HUES64 (cell line): ENCODE data around the gene FEM1A.
"Not testable (repeated sequence)": the region's sequence is repeated elsewhere in the genome, so short reads cannot be mapped to it uniquely, and the experiment has no call there.

ENCODE experiments used
- H3K27ac ChIP-seq: 2 replicates; pipeline ENCODE4 v1.7.0; 2013; ENCODE audit warnings: low read depth, low read length, inconsistent platforms
- H3K27me3 ChIP-seq: 2 replicates; pipeline ENCODE4 v1.6.1; 2013; ENCODE audit warnings: mild to moderate bottlenecking, low read length; ENCODE audit not compliant: insufficient read depth
- H3K36me3 ChIP-seq: 2 replicates; pipeline ENCODE4 v1.6.1; 2013; ENCODE audit warnings: mild to moderate bottlenecking, low read length; ENCODE audit not compliant: insufficient read depth
- H3K4me1 ChIP-seq: 2 replicates; pipeline ENCODE4 v1.6.1; 2013; ENCODE audit warnings: mild to moderate bottlenecking, low read length, moderate library complexity; ENCODE audit not compliant: insufficient read depth
- H3K4me3 ChIP-seq: 2 replicates; pipeline ENCODE4 v1.5.1; 2013; ENCODE audit warnings: mild to moderate bottlenecking, low read length, moderate library complexity
- H3K9ac ChIP-seq: 2 replicates; pipeline ENCODE4 v1.6.1; 2013; ENCODE audit warnings: mild to moderate bottlenecking, low read depth, low read length
- H3K9me3 ChIP-seq: 2 replicates; pipeline ENCODE4 v1.6.1; 2013; ENCODE audit warnings: low read depth, low read length; ENCODE audit not compliant: insufficient read depth
- WGBS: fragments of 150-250, 120-280 bp; methylation state at CpG from one replicate; pipeline ENCODE4 v1.1.7; 2013; ENCODE audit warnings: missing lambda C conversion rate; 5-methylcytosine and 5-hydroxymethylcytosine counted together

FEM1A gene

GRCh38 chr19:4816202-4816949 lies 24.8 kb downstream of the FEM1A start:
- H3K27me3 ChIP-seq: peaks cover 6% of the 10 kb centered on the region
- H3K9ac ChIP-seq: no peak overlapping the region
- no peak overlapping the region for H3K4me3 ChIP-seq
- no peaks in the 10 kb centered on the region for H3K4me1 ChIP-seq
- no peaks in the 10 kb centered on the region for H3K36me3 ChIP-seq
- H3K27ac ChIP-seq: no peak overlapping the region
- 95% methylated on average over 35 of the region's 35 CpGs for WGBS
- H3K9me3 ChIP-seq: 0 out of 2 replicates have a peak, but pooled peaks cover 2% of the 10 kb centered on the region

DNA sequence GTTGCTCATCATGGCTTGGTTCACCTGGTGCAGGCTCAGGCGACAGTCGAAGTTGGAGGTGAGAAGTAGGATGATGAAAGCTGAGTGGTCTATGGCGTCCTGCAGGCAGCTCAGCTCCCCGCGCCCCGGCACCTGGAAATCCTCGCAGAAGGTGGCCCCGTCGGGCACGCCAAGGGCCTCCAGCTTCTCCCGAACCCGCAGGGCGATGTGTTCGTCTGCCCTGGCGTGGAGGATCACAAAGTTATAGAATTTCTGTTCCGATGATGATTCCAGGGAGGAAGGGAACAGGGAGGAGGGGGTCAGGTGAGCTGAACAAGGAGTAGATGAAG lies 25.4 kb downstream of the FEM1A start:
- H3K4me3 ChIP-seq: no peak overlapping the region
- H3K27ac ChIP-seq: no peak overlapping the region
- 95% methylated on average over 16 of the region's 16 CpGs for WGBS
- no peaks in the 10 kb centered on the region for H3K36me3 ChIP-seq
- H3K9ac ChIP-seq: no peak overlapping the region
- H3K4me1 ChIP-seq: no peaks in the 10 kb centered on the region
- peaks cover 6% of the 10 kb centered on the region for H3K27me3 ChIP-seq
- H3K9me3 ChIP-seq: 0 out of 2 replicates have a peak, but pooled peaks cover 2% of the 10 kb centered on the region

DNA sequence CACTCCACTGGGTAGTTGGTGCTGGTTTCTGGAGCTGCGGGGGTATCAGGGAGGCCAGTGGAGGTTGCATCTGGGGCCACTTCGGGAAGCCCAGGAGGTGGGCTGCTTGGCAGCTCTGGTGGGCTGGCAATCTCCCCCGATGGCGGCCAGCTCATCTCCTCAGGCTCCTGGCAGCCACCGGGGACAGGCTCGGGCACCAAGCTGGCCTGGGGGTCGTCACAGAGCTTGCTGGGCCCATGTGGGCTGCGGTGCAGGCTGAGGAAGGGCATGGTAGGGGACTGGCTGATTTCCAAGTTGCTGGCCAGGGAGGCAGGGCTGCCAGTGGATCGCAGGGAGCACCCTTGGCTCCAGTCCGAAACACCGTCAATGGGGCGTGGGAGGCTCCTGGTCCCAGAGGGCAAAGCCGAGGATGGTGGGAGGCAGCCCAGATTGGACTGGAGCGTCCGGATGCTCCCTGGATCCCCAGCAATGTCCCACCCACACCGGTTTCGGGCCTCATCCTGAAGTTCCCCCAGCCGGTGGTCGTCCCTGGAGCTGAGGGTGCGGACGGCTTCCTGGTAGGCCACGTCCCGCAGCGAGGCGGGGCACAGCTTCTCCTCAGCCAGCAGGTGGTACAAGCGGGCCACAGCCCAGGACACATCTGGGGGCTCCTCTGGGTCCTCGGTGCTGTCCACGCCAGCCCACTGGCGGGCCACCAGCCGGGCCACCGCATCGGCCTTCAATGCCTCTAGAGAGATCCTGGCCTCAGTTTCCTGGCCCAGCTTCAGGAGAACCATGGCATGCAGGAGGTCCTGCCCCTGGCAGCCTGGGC lies 26.1 kb downstream of the FEM1A start:
- H3K27me3 ChIP-seq: peaks cover 6% of the 10 kb centered on the region
- no peak overlapping the region for H3K27ac ChIP-seq
- H3K9ac ChIP-seq: no peak overlapping the region
- 0 out of 2 replicates have a peak, but pooled peaks cover 2% of the 10 kb centered on the region for H3K9me3 ChIP-seq
- no peaks in the 10 kb centered on the region for H3K4me1 ChIP-seq
- H3K4me3 ChIP-seq: no peak overlapping the region
- no peaks in the 10 kb centered on the region for H3K36me3 ChIP-seq
- WGBS: 95% methylated on average over 32 of the region's 32 CpGs

DNA sequence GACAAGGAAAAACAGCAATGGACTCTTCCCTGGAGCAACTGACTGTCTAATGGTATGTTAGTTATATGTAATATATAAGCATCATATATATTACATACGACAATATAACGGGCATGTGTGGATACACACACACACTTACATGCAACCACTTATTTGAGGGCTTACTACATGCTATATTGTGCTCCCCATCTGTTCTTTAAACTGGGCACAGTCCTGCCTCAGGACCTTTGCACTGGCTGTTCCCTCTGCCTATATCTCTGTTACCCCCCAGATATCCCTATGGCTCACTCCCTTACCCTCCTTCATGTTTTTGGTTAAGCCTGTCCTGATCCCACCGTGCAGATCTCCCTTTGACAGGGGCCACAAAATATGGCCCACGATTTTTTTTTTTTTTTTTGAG lies 29.7 kb downstream of the FEM1A start:
- no peaks in the 10 kb centered on the region for H3K4me1 ChIP-seq
- no peak overlapping the region for H3K9ac ChIP-seq
- H3K27me3 ChIP-seq: peaks cover 6% of the 10 kb centered on the region
- H3K4me3 ChIP-seq: no peak overlapping the region
- no peaks in the 10 kb centered on the region for H3K9me3 ChIP-seq
- no peak overlapping the region for H3K27ac ChIP-seq
- WGBS: 81% methylated on average over 4 of the region's 4 CpGs
- H3K36me3 ChIP-seq: no peaks in the 10 kb centered on the region

- H3K9ac ChIP-seq, H3K9me3 ChIP-seq, H3K4me3 ChIP-seq, H3K27ac ChIP-seq, H3K27me3 ChIP-seq, H3K36me3 ChIP-seq, H3K4me1 ChIP-seq: not testable (repeated sequence)
- 96% methylated on average over 7 of the region's 7 CpGs for WGBS
Measured at GRCh38 chr19:4822354-4822753, 30.8 kb downstream of the FEM1A start.

DNA sequence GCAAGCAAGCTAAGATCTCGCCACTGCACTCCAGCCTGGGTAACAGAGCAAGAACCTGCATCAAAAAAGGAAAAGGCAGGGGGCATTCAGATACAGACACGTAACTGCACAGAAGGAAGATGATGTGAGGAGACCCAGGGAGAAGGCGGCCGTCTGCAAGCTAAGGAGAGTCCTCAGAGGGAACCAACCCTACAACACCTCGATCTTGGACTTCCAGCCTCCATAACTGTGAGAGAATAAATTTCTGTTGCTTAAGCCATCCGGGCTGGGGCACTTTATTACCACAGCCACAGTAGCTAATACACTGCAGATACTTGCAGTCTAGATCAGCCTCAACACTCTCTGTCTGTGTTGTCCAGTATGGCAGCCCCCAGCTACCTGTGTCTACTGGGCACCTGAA lies 32.0 kb downstream of the FEM1A start:
- Histone ChIP-seq H3K36me3 (no peaks in the 10 kb centered on the region), H3K27ac (no peak overlapping the region), H3K9me3 (no peaks in the 10 kb centered on the region), H3K4me1 (no peaks in the 10 kb centered on the region), H3K27me3 (no peaks in the 10 kb centered on the region), H3K9ac (no peak overlapping the region), H3K4me3 (no peak overlapping the region)
- WGBS: 82% methylated on average over 6 of the region's 6 CpGs

GRCh38 chr19:4829001-4829712 lies 37.6 kb downstream of the FEM1A start:
- Histone ChIP-seq H3K36me3 (no peaks in the 10 kb centered on the region), H3K27ac (no peak overlapping the region), H3K27me3 (peaks cover 17% of the 10 kb centered on the region), H3K4me3 (no peak overlapping the region), H3K4me1 (no peaks in the 10 kb centered on the region), H3K9me3 (no peaks in the 10 kb centered on the region), H3K9ac (no peak overlapping the region)
- 82% methylated on average over 14 of the region's 16 CpGs for WGBS

DNA sequence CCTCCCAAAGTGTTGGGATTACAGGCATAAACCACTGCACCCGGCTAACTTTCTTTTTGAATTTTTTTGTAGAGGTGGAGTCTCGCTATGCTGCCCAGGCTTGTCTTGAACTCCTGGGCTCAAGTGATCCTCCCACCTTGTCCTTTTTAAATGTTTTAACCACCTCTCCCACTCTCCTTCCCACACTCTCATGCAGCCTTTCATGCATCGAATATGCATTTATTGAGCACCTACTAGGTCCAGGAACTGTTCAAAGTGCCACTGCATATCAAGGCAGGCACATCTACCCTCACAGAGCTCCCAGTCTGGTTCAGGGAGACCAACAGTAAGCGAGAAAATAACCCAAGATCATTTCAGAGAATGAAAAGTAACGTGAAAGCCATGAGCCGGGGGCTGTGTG lies 38.8 kb downstream of the FEM1A start:
- WGBS: 90% methylated on average over 6 of the region's 6 CpGs
- Histone ChIP-seq H3K27ac (no peak overlapping the region), H3K4me3 (no peak overlapping the region), H3K27me3 (peaks cover 17% of the 10 kb centered on the region), H3K9me3 (no peaks in the 10 kb centered on the region), H3K4me1 (no peaks in the 10 kb centered on the region), H3K36me3 (no peaks in the 10 kb centered on the region), H3K9ac (no peak overlapping the region)

DNA sequence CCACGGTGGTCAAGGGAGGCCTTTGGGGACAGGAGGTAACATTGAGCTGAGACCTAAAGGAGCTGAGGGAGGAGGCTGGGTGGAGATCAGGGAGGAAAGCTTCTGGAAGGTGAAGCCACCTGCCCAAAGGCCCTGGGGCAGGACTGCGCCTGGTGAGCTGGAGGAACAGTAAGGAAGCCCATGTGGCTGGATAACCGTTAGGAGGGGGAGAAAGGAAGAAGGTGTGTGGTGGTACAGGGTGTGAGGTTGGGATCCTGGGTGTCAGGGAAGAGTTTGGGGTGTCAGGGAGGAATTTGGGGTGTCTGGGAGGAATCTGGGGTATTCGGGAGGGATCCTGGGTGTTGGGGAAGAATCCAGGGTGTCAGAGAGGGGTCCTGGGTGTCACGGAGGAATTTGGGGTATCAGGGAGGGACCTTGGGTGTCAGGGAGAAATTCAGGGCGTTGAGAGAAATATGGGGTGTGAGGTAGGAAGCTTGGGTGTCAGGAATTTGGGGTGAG lies 39.3 kb downstream of the FEM1A start:
- Histone ChIP-seq H3K9ac (no peak overlapping the region), H3K4me3 (no peak overlapping the region), H3K4me1 (no peaks in the 10 kb centered on the region), H3K36me3 (no peaks in the 10 kb centered on the region), H3K27me3 (peaks cover 17% of the 10 kb centered on the region), H3K9me3 (no peaks in the 10 kb centered on the region), H3K27ac (no peak overlapping the region)
- WGBS: 84% methylated on average over 6 of the region's 6 CpGs

- Histone ChIP-seq H3K27ac (no peak within 1 kb of the TSS), H3K9ac (peak within 1 kb of the TSS; percentile 74), H3K27me3 (peaks cover 17% of the 10 kb centered on the region), H3K36me3 (no peaks in the 10 kb centered on the region), H3K4me1 (no peaks in the 10 kb centered on the region), H3K9me3 (no peaks in the 10 kb centered on the region), H3K4me3 (peak within 1 kb of the TSS; percentile 71)
- WGBS: 7% methylated on average over 52 of the region's 52 CpGs
Measured at GRCh38 chr19:4831304-4831978, 39.9 kb downstream of the FEM1A start, which contains the start of gene TICAM1. TICAM1 (minus strand) TSS chr19:4831712; CDS start chr19:4818377, 13,335 bp downstream.
